VCaP (cell line): ENCODE results near the gene PBX3.

Source experiments
- H3K27ac ChIP-seq: fragments of 450-650 bp; 2 replicates; pipeline ENCODE4 v1.5.1; 2017
- CTCF ChIP-seq: fragments of 450-650 bp; conservative IDR thresholded peaks from 2 replicates; pipeline ENCODE4 v1.5.1; 2017; ENCODE audit warnings: mild to moderate bottlenecking, moderate library complexity

The PBX3 gene

GRCh38 chr9:125963932-125964331 lies 216.8 kb downstream of the PBX3 start:
- no peak overlapping the region for H3K27ac ChIP-seq
- TF ChIP-seq CTCF, result no peak

GRCh38 chr9:125964702-125965225 lies 217.6 kb downstream of the PBX3 start:
- H3K27ac ChIP-seq, result no peak overlapping the region
- TF ChIP-seq CTCF, result no peak

- TF ChIP-seq CTCF, result no peak
Measured at GRCh38 chr9:125965477-125965876, 218.3 kb downstream of the PBX3 start.

GRCh38 chr9:125966466-125966865 lies 219.3 kb downstream of the PBX3 start:
- H3K27ac ChIP-seq, result no peak overlapping the region
- no peak for TF ChIP-seq CTCF

More at GRCh38 chr9:125965477-125965876, 218.3 kb downstream of the PBX3 start:
- H3K27ac ChIP-seq, result no peak overlapping the region

- H3K27ac ChIP-seq, result no peak overlapping the region
- no peak for TF ChIP-seq CTCF
Measured at GRCh38 chr9:125966959-125967711, 220.0 kb downstream of the PBX3 start.

- no peak for TF ChIP-seq CTCF
Measured at GRCh38 chr9:125968714-125969374, 221.7 kb downstream of the PBX3 start.

GRCh38 chr9:125969462-125969861 lies 222.3 kb downstream of the PBX3 start:
- H3K27ac ChIP-seq, result no peak overlapping the region
- TF ChIP-seq CTCF, result no peak

More at GRCh38 chr9:125968714-125969374, 221.7 kb downstream of the PBX3 start:
- no peak overlapping the region for H3K27ac ChIP-seq
